K562 (cell line): ENCODE results near the gene EGFR. TPM values are rescaled to one million over a fixed set of nuclear protein-coding genes. Genes with fewer than 3 reads are reported as not detected.
A peak's percentile ranks its signal among the peaks of the same experiment; 100 is the strongest.

Experiments used
- ATAC-seq: fragments of 200-7000 bp; cut with Tn5 transposase; 3 replicates; pipeline ENCODE4 v1.9.1; 2020; ENCODE audit warnings: moderate library complexity
- BruUV-seq: library from RNA; stranded (reverse); fragments of 400-500 nt; replicated peaks from 2 replicates; lab custom pipeline; 2021; lab: Mats Ljungman, UMichigan
- CTCF ChIA-PET: fragments of 300-600 bp; formaldehyde crosslinking; extraction: SDS; loops from one replicate; lab custom pipeline; 2021; ENCODE audit warnings: low intra/inter-chr PET ratio; lab: Yijun Ruan, JAX
- POLR2A ChIA-PET: fragments of 300-600, 350-650 bp; sonication (Branson Sonifier 250); formaldehyde crosslinking; extraction: SDS; loops from one replicate; lab custom pipeline; 2021; ENCODE audit warnings: antibody characterized with exemption, inconsistent platforms; lab: Yijun Ruan, JAX
- DNase-seq, 4 experiments: peaks; one replicate each; pipeline versions ENCODE4 v3.0.0 to v3.0.0-alpha.2; 2011 to 2018; ENCODE audit warnings: low spot score in 3 of 4, mixed read lengths in 3 of 4; ENCODE audit errors: extremely low read depth in 1 of 4
- FAIRE-seq: peaks from 2 replicates; lab custom pipeline; 2011; peaks lifted over from hg19 to GRCh38; lab: Jason Lieb, UNC
- H2AFZ ChIP-seq: 2 replicates; pipeline ENCODE4 v1.6.0; 2011; ENCODE audit warnings: low read depth, low read length, control low read depth, inconsistent platforms
- H3K27ac ChIP-seq: fragments of 200-600 bp; 3 replicates; pipeline ENCODE4 v1.8.0; 2011; ENCODE audit warnings: low read depth, mild to moderate bottlenecking, control low read depth, inconsistent platforms, low read length, moderate library complexity, mixed read lengths; ENCODE audit errors: extremely low read depth
- H3K27me3 ChIP-seq, 2 experiments: fragments of 300-600 bp in 1 of 2; 2 replicates in 1 of 2; 3 replicates in 1 of 2; pipeline versions ENCODE4 v1.6.0 to v1.8.0; 2011; ENCODE audit warnings: inconsistent platforms in 2 of 2, low read length in 2 of 2, mild to moderate bottlenecking in 1 of 2, mixed read lengths in 1 of 2, moderate library complexity in 1 of 2; ENCODE audit not compliant: control insufficient read depth in 2 of 2, insufficient read depth in 2 of 2
- H3K36me3 ChIP-seq: fragments of 300-600 bp; 3 replicates; pipeline ENCODE4 v1.8.0; 2011; ENCODE audit warnings: mild to moderate bottlenecking, low read length, inconsistent platforms; ENCODE audit not compliant: control insufficient read depth, insufficient read depth
- H3K4me1 ChIP-seq, 2 experiments: fragments of 200-600 bp in 1 of 2; replicated peaks in 1 of 2; 2 replicates in 1 of 2; 3 replicates in 1 of 2; pipeline versions ENCODE4 v1.5.1 to v1.8.0; 2011; ENCODE audit warnings: inconsistent platforms in 2 of 2, low read length in 2 of 2, mild to moderate bottlenecking in 1 of 2, mixed read lengths in 1 of 2, moderate library complexity in 1 of 2; ENCODE audit not compliant: control insufficient read depth in 2 of 2, insufficient read depth in 2 of 2
- H3K4me2 ChIP-seq: 2 replicates; pipeline ENCODE4 v1.6.1; 2011; ENCODE audit warnings: low read length, control low read depth, inconsistent platforms, mixed read lengths; ENCODE audit not compliant: insufficient read depth
- H3K4me3 ChIP-seq: fragments of 200-600 bp; sonication (generic), shearing (Covaris generic); 2 replicates; pipeline ENCODE4 v1.5.1; 2016; ENCODE audit warnings: control low read depth, inconsistent platforms
- H3K79me2 ChIP-seq: fragments of 200-600 bp; 3 replicates; pipeline ENCODE4 v1.8.0; 2011; ENCODE audit warnings: low read length, inconsistent platforms; ENCODE audit not compliant: control insufficient read depth, insufficient read depth
- H3K9ac ChIP-seq, 2 experiments: 2 replicates each; pipeline versions ENCODE4 v1.6.0 to v1.6.1; 2011; ENCODE audit warnings: low read depth in 2 of 2, low read length in 2 of 2, control low read depth in 1 of 2, inconsistent platforms in 1 of 2, mild to moderate bottlenecking in 1 of 2, mixed read lengths in 1 of 2; ENCODE audit not compliant: insufficient read depth in 1 of 2
- H3K9me1 ChIP-seq: one replicate; pipeline ENCODE4 v1.6.0; 2011; ENCODE audit warnings: inconsistent platforms, mild to moderate bottlenecking, low read length, moderate library complexity; ENCODE audit not compliant: control insufficient read depth, insufficient read depth
- H3K9me3 ChIP-seq: replicated peaks from 2 replicates; pipeline ENCODE4 v1.5.1; 2011; ENCODE audit warnings: low read depth, low read length, inconsistent platforms; ENCODE audit not compliant: control insufficient read depth, insufficient read depth
- H4K20me1 ChIP-seq: replicated peaks from 2 replicates; pipeline ENCODE4 v1.6.1; 2011; ENCODE audit warnings: low read length, inconsistent platforms, mixed read lengths; ENCODE audit not compliant: control insufficient read depth, insufficient read depth
- ARID1B ChIP-seq: fragments of 450-650 bp; IDR thresholded peaks from 2 replicates; pipeline ENCODE4 v1.6.1; 2016; ENCODE audit warnings: antibody characterized with exemption, mild to moderate bottlenecking, inconsistent platforms
- ARID2 ChIP-seq: fragments of 450-650 bp; IDR thresholded peaks from 2 replicates; pipeline ENCODE4 v1.6.1; 2017; ENCODE audit warnings: antibody characterized with exemption, mild to moderate bottlenecking
- BDP1 ChIP-seq: IDR thresholded peaks from 3 replicates; pipeline ENCODE4 v1.6.1; 2011; ENCODE audit not compliant: insufficient read length, insufficient read depth
- CBFA2T2 ChIP-seq: fragments of 450-650 bp; conservative IDR thresholded peaks from 2 replicates; pipeline ENCODE4 v1.6.1; 2017; ENCODE audit warnings: mild to moderate bottlenecking
- CBFA2T3 ChIP-seq: fragments of 450-650 bp; IDR thresholded peaks from 2 replicates; pipeline ENCODE4 v1.6.1; 2017
- EP300 ChIP-seq: IDR thresholded peaks from 2 replicates; pipeline ENCODE4 v1.6.1; 2012; ENCODE audit warnings: low read length, improper control_type of control experiment
- HSF4 ChIP-seq: fragments of 250-450 bp; sonication (Bioruptor Pico); IDR thresholded peaks from 2 replicates; pipeline ENCODE4 v2.1.2; 2022; ENCODE audit warnings: mild to moderate bottlenecking, moderate library complexity, borderline replicate concordance
- JUND ChIP-seq, 2 experiments: IDR thresholded peaks; 2 replicates in 1 of 2; 3 replicates in 1 of 2; pipeline ENCODE4 v1.6.1; 2011; ENCODE audit warnings: borderline replicate concordance in 2 of 2, low read depth in 2 of 2, low read length in 2 of 2, improper control_type of control experiment in 1 of 2, missing biosample characterization in 1 of 2, missing genetic modification characterization in 1 of 2, missing genetic modification reagents in 1 of 2
- KHSRP ChIP-seq: fragments of 450-650 bp; IDR thresholded peaks from 2 replicates; pipeline ENCODE4 v1.6.1; 2017
- KLF16 ChIP-seq: IDR thresholded peaks from 2 replicates; pipeline ENCODE4 v1.6.1; 2016; ENCODE audit warnings: antibody characterized with exemption
- L3MBTL2 ChIP-seq: fragments of 450-650 bp; IDR thresholded peaks from 2 replicates; pipeline ENCODE4 v1.6.1; 2016; ENCODE audit warnings: mild to moderate bottlenecking, moderate library complexity
- NCOA4 ChIP-seq: fragments of 450-650 bp; IDR thresholded peaks from 2 replicates; pipeline ENCODE4 v1.6.1; 2018; ENCODE audit warnings: mild to moderate bottlenecking; ENCODE audit not compliant: partially characterized antibody
- TAL1 ChIP-seq: fragments of 450-650 bp; IDR thresholded peaks from 2 replicates; pipeline ENCODE4 v1.6.1; 2016; ENCODE audit warnings: mild to moderate bottlenecking
- TEAD4 ChIP-seq, 2 experiments: sonication (generic) in 1 of 2; formaldehyde crosslinking in 1 of 2; IDR thresholded peaks; 2 replicates each; pipeline versions ENCODE4 v1.6.1 to v1.8.0; 2012 to 2022; ENCODE audit warnings: borderline replicate concordance in 1 of 2, inconsistent platforms in 1 of 2, low read length in 1 of 2, mild to moderate bottlenecking in 1 of 2, missing genetic modification reagents in 1 of 2
- TGIF2 ChIP-seq: sonication (generic); formaldehyde crosslinking; IDR thresholded peaks from 2 replicates; pipeline ENCODE4 v1.8.1; 2022; ENCODE audit warnings: mild to moderate bottlenecking, missing genetic modification reagents, moderate library complexity
- TRIM24 ChIP-seq, 2 experiments: fragments of 450-650 bp; IDR thresholded peaks; 2 replicates each; pipeline ENCODE4 v1.6.1; 2016
- WGBS: fragments of 100-300 bp; shearing (Covaris generic); methylation state at CpG from one replicate; pipeline ENCODE4 v1.1.6; 2016; ENCODE audit warnings: low coverage, mixed read lengths; ENCODE audit not compliant: insufficient coverage; ENCODE audit errors: missing lambda C conversion rate; 5-methylcytosine and 5-hydroxymethylcytosine counted together
- in situ Hi-C: fragments of 300-500 bp; cut with MboI; formaldehyde crosslinking; loops from 4 replicates; pipeline ENCODE4 v1.15.0; 2018; ENCODE audit warnings: inconsistent platforms, mixed read lengths
- intact Hi-C: fragments of 100-400 bp; cut with micrococcal nuclease; formaldehyde crosslinking; loops from 2 replicates; pipeline ENCODE4 v1.14.2; 2022
- polyA plus RNA-seq, 8 experiments: library from polyadenylated mRNA; depleted of rRNA in 4 of 8; stranded (reverse) in 5 of 8; unstranded in 3 of 8; fragments of >200 nt; fragmentation: Nextera tagmentation in 2 of 8; fragmentation: Illumina TruSeq in 1 of 8; extraction: Ambion mirVana in 2 of 8; extraction: Trizol in 1 of 8; gene quantifications; 2 replicates each; pipeline versions ENCODE4 v1.2.1 to v1.2.3, GENCODE V29; 2011 to 2014; ENCODE audit warnings: inconsistent platforms in 1 of 8, missing spikeins in 1 of 8
- total RNA-seq, 7 experiments: library from RNA; depleted of rRNA in 6 of 7; stranded (reverse); fragments of >200 nt in 6 of 7; fragmentation: Illumina TruSeq in 2 of 7; extraction: Trizol in 2 of 7; gene quantifications; 2 replicates each; pipeline versions ENCODE4 v1.2.1 to v1.2.3, GENCODE V29; 2011 to 2021; ENCODE audit warnings: low replicate concordance in 1 of 7
- TF ChIP-seq, protein P1 (sequence below): fragments of 250-450 bp; sonication (Bioruptor Pico); IDR thresholded peaks from 2 replicates; pipeline ENCODE4 v1.5.0; 2021; ENCODE audit warnings: mild to moderate bottlenecking, borderline replicate concordance
- TF ChIP-seq, protein P2 (sequence below): fragments of 250-450 bp; sonication (Bioruptor Pico); IDR thresholded peaks from 2 replicates; pipeline ENCODE4 v1.8.0; 2021; ENCODE audit warnings: borderline replicate concordance, mild to moderate bottlenecking, moderate library complexity; ENCODE audit not compliant: poor library complexity, severe bottlenecking

The EGFR gene
- total and polyA plus RNA-seq, 9 of the 15 experiments (the other 6 are each of a cell fraction or from before 2014, with no cell fraction given): 0.13 TPM; not detected in 8

DNA sequence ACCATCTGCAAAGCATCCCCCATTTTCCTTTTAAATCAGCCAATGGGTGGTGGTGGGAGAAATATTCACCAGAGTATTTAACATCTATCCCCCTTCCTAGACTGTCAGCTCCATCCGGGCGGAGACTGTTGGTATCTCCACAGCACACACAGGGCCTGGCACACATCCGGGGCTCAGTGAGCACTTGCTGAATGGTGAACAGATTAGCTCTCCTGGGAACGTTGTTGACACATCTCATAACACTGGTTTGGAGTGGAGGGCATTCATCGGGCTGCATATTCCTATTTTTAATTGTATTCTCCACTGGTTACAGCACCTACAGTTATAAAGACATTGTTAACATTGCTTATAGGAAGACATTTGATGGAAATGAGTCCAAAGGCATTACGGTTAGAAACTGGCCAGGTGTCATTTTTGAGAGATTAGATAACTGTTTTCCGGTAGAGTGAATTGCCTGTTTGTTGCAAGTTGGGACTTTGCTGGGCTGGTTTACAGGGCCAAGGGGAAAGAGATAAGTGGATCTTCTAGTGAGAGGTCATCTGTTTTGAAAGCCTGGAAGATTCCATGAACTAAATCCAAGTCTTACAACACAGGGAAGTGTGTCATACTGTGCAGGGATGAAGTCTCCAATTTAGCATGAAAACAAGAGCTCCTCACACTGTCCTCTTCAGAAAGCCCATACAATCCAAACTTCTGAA, 101.8 kb downstream of the EGFR start:
- H3K27ac ChIP-seq: 0 out of 3 replicates have a peak overlapping the region, but pooled peaks have one; percentile 3
- no peak overlapping the region for H3K4me3 ChIP-seq
- no peaks in the 10 kb centered on the region for H4K20me1 ChIP-seq
- no peaks in the 10 kb centered on the region for H3K9me3 ChIP-seq
- H3K9me1 ChIP-seq: no peaks in the 10 kb centered on the region
- TF ChIP-seq KLF16 (0 out of 2 replicates have a peak, but pooled peaks have one; percentile 7), TAL1 (peak; percentile 36; the same call in 1 of the 2 replicates), ARID2 (no peak), TGIF2 (no peak), KHSRP (no peak), TEAD4 (IDR thresholded peaks at IDR 0.05; ENCODE audit: low read length) (peak; percentile 52), TEAD4 (CRISPR knock-in tag; IDR thresholded peaks at IDR 0.05; ENCODE audit: borderline replicate concordance) (no peak), L3MBTL2 (no peak), NCOA4 (no peak), EP300 (peak; percentile 73), BDP1 (no peak), JUND (IDR thresholded peaks at IDR 0.05; ENCODE audit: borderline replicate concordance, low read depth, low read length) (no peak), JUND (tag; IDR thresholded peaks at IDR 0.05; ENCODE audit: borderline replicate concordance, low read depth, low read length) (peak; percentile 16; the same call in 1 of the 3 replicates), HSF4 (CRISPR knock-in tag) (no peak), TRIM24 (IDR thresholded peaks at IDR 0.05) (peak; percentile 13 to 31; a peak in 1 of 4 replicates), ARID1B (peak; percentile 64), CBFA2T2 (peak; percentile 22; the same call in 1 of the 2 replicates), CBFA2T3 (peak; percentile 67)
- TF ChIP-seq, protein P1, sequence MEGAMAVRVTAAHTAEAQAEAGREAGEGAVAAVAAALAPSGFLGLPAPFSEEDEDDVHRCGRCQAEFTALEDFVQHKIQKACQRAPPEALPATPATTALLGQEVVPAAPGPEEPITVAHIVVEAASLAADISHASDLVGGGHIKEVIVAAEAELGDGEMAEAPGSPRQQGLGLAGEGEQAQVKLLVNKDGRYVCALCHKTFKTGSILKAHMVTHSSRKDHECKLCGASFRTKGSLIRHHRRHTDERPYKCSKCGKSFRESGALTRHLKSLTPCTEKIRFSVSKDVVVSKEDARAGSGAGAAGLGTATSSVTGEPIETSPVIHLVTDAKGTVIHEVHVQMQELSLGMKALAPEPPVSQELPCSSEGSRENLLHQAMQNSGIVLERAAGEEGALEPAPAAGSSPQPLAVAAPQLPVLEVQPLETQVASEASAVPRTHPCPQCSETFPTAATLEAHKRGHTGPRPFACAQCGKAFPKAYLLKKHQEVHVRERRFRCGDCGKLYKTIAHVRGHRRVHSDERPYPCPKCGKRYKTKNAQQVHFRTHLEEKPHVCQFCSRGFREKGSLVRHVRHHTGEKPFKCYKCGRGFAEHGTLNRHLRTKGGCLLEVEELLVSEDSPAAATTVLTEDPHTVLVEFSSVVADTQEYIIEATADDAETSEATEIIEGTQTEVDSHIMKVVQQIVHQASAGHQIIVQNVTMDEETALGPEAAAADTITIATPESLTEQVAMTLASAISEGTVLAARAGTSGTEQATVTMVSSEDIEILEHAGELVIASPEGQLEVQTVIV (CRISPR knock-in tag): no peak
- TF ChIP-seq, protein P2, sequence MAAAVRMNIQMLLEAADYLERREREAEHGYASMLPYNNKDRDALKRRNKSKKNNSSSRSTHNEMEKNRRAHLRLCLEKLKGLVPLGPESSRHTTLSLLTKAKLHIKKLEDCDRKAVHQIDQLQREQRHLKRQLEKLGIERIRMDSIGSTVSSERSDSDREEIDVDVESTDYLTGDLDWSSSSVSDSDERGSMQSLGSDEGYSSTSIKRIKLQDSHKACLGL (CRISPR knock-in tag): no peak
- TF ChIP-seq, all 486 proteins: peak for 9
- ChIA-PET CTCF (no interaction called here), POLR2A (no interaction called here)
- no TSS peak for BruUV-seq
- FAIRE-seq (no peak), ATAC-seq (peak; percentile 71), DNase-seq (peak in 1 of 4 experiments; percentile 18)
- Histone ChIP-seq H3K4me1 (peaks cover 2 to 4% of the 10 kb centered on the region in 2 experiments; a peak in 2 of 5 replicates), H3K4me2 (no peak overlapping the region), H3K27me3 (0 out of 5 replicates have a peak, but pooled peaks cover 0 to 4% of the 10 kb centered on the region in 2 experiments), H3K9ac (no peak overlapping the region), H3K79me2 (no peaks in the 10 kb centered on the region), H2AFZ (peak overlapping the region; percentile 44; the same call in 1 of the 2 replicates), H3K36me3 (no peaks in the 10 kb centered on the region)
- in situ Hi-C loops (no loop called here), intact Hi-C loops (no loop called here)
- WGBS: 5% methylated on average over 7 of the region's 7 CpGs
